C4-2B (cell line): Measurements from ENCODE around the gene TAGLN.

Experiments used
- CTCF ChIP-seq: fragments of 450-650 bp; conservative IDR thresholded peaks from 2 replicates; pipeline ENCODE4 v1.5.1; 2017; ENCODE audit warnings: mild to moderate bottlenecking
- ZFX ChIP-seq: fragments of 450-650 bp; IDR thresholded peaks from 2 replicates; pipeline ENCODE4 v1.6.1; 2017

GRCh38 chr11:117157507-117157906, 41.7 kb upstream of the TAGLN start:
- TF ChIP-seq CTCF (no peak), ZFX (no peak)
